ENCODE measurements around the gene TFF2. TPM values are rescaled to one million over a fixed set of nuclear protein-coding genes. Genes with fewer than 3 reads are reported as not detected.

Gene TFF2
- total RNA-seq, 2 experiments from 2014 or later, result not detected

GRCh38 chr21:42396799-42397745 is 46.3 kb upstream of the TFF2 start:
- ChIA-PET CTCF (interaction anchor here (1.7 kb wide), 1 partner anchor 19 kb away, joined by 3 read pairs; no protein-coding TSS in a partner anchor), POLR2A (interaction anchor here (1.1 to 1.8 kb wide), 2 partner anchors 18 to 24 kb away, joined by 4 read pairs; no protein-coding TSS in a partner anchor)
- no peaks in the 10 kb centered on the region for H3K27me3 Mint-ChIP-seq
- TF ChIP-seq CTCF (IDR thresholded peaks at IDR 0.05), result no peak
- intact Hi-C loops (cut with micrococcal nuclease), result no loop called here
- peak overlapping the region; percentile 62 for H3K27ac Mint-ChIP-seq
- H3K4me1 Mint-ChIP-seq (ENCODE audit: low read depth), result peaks cover 76% of the 10 kb centered on the region
- no peak overlapping the region for H3K4me3 Mint-ChIP-seq
- DNase-seq (no peak), ATAC-seq (no peak)
- H3K9me3 Mint-ChIP-seq, result peaks cover 7% of the 10 kb centered on the region
- H3K36me3 Mint-ChIP-seq (ENCODE audit: low read depth), result peaks cover 70% of the 10 kb centered on the region

GRCh38 chr21:42395905-42396651 is 45.3 kb upstream of the TFF2 start, which contains the start of gene TMPRSS3:
Gene TMPRSS3, minus strand, starts transcription at chr21:42396052. Its CDS starts 635 bp downstream, at chr21:42395417.
- intact Hi-C loops (cut with micrococcal nuclease), result no loop called here
- Mint-ChIP-seq H3K27me3 (no peaks in the 10 kb centered on the region), H3K4me3 (no peak within 1 kb of the TSS), H3K27ac (no peak within 1 kb of the TSS), H3K9me3 (no peaks in the 10 kb centered on the region), H3K4me1 (ENCODE audit: low read depth) (peaks cover 76% of the 10 kb centered on the region), H3K36me3 (ENCODE audit: low read depth) (peaks cover 73% of the 10 kb centered on the region)
- no peak for TF ChIP-seq CTCF (IDR thresholded peaks at IDR 0.05)
- DNase-seq, result no peak
- POLR2A ChIA-PET, result interaction anchor here (1.1 to 1.8 kb wide), 2 partner anchors 19 to 25 kb away, joined by 4 read pairs; no protein-coding TSS in a partner anchor
- ATAC-seq, result no peak
- CTCF ChIA-PET, result no interaction called here

- intact Hi-C loops (cut with micrococcal nuclease), result no loop called here
- no peaks in the 10 kb centered on the region for H3K9me3 Mint-ChIP-seq
- DNase-seq (no peak), ATAC-seq (no peak)
- no peaks in the 10 kb centered on the region for H3K27me3 Mint-ChIP-seq
- ChIA-PET CTCF (interaction anchor here (4.0 kb wide), 1 partner anchor 8 kb away, joined by 23 read pairs; the partner anchor contains the start of gene UBASH3A), POLR2A (interaction anchor here (0.6 to 1.8 kb wide), 2 partner anchors 26 to 61 kb away, joined by 3 to 4 read pairs; no protein-coding TSS in a partner anchor)
- peaks cover 76% of the 10 kb centered on the region for H3K36me3 Mint-ChIP-seq (ENCODE audit: low read depth)
- no peak for TF ChIP-seq CTCF (IDR thresholded peaks at IDR 0.05)
- H3K4me1 Mint-ChIP-seq (ENCODE audit: low read depth), result peaks cover 76% of the 10 kb centered on the region
- H3K27ac Mint-ChIP-seq, result no peak overlapping the region
- no peak overlapping the region for H3K4me3 Mint-ChIP-seq
Observed at GRCh38 chr21:42395302-42395701, 44.5 kb upstream of the TFF2 start.

- Mint-ChIP-seq H3K36me3 (ENCODE audit: low read depth) (peaks cover 85% of the 10 kb centered on the region), H3K27me3 (no peaks in the 10 kb centered on the region), H3K27ac (peak overlapping the region; percentile 88), H3K4me3 (peak overlapping the region; percentile 65), H3K4me1 (ENCODE audit: low read depth) (peaks cover 81% of the 10 kb centered on the region), H3K9me3 (no peaks in the 10 kb centered on the region)
- ATAC-seq (peak; percentile 54), DNase-seq (peak; percentile 47)
- ChIA-PET POLR2A (interaction anchor here (0.7 to 3.5 kb wide), 14 partner anchors 11 to 61 kb away, joined by 3 to 39 read pairs (median 4); partner anchors contain the start of gene UBASH3A), CTCF (interaction anchor here (0.6 to 4.0 kb wide), 10 partner anchors 10 to 74 kb away, joined by 3 to 23 read pairs (median 4); partner anchors contain the start of genes TFF1 and UBASH3A)
- intact Hi-C loops (cut with micrococcal nuclease), result no loop called here
- no peak for TF ChIP-seq CTCF (IDR thresholded peaks at IDR 0.05)
Observed at GRCh38 chr21:42393443-42393950, 42.7 kb upstream of the TFF2 start.

Data from activated CD8-positive, alpha-beta T cell treated with anti-CD3 and anti-CD28 coated beads for 36 hours (primary cell).